GM23248 (cell line): Measurements from ENCODE around the gene ANXA3.

Source experiments
- EZH2 ChIP-seq: fragments of 200-600 bp; sonication (generic); IDR thresholded peaks from 2 replicates; pipeline ENCODE4 v1.6.1; 2018; ENCODE audit warnings: antibody characterized with exemption, mild to moderate bottlenecking; ENCODE audit not compliant: insufficient read depth, poor library complexity, severe bottlenecking
- EZH2phosphoT487 ChIP-seq: fragments of 200-600 bp; sonication (generic); IDR thresholded peaks from 2 replicates; pipeline ENCODE4 v1.6.1; 2018; ENCODE audit warnings: antibody characterized with exemption, moderate library complexity, mild to moderate bottlenecking, low read depth; ENCODE audit not compliant: insufficient read depth

DNA sequence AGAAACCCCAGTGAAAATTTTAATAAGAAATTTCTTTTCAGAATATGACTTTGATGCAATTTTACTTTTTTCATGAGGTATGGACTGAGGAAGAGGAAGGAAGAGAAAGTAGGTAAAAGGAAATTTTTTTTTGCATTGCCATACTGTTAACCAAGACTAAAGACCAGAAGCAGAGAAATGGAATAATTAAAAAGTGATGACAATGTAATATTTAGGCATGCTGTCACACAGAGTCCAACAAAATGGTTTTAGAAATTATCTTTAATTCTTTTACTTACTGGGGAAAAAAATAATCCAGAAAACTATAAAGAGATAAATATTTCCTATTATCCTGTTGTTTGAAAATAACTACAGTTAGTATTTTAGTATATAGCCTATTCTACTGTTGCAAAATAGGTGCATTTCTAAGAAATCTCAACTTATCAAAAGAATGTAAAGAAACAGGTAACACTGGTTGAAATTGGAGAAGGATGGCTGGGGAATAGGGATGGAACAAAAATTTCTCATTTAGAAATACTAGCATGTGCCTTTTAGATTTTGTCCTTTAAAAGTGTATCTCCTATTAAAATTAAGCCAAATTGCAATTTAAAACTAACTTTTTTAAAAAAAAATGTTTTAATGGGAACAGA, 92.6 kb downstream of the ANXA3 start:
- no peak for TF ChIP-seq EZH2
- no peak for TF ChIP-seq EZH2phosphoT487
